Measurements from ENCODE around the gene SGCA. TPM values are rescaled to one million over a fixed set of nuclear protein-coding genes. Genes with fewer than 3 reads are reported as not detected.

SGCA gene
- total and polyA plus RNA-seq, 10 of the 15 experiments (the other 5 are each of a cell fraction or from before 2014, with no cell fraction given), result 0.13 to 2.2 (median 0.50) TPM; not detected in 2

DNA sequence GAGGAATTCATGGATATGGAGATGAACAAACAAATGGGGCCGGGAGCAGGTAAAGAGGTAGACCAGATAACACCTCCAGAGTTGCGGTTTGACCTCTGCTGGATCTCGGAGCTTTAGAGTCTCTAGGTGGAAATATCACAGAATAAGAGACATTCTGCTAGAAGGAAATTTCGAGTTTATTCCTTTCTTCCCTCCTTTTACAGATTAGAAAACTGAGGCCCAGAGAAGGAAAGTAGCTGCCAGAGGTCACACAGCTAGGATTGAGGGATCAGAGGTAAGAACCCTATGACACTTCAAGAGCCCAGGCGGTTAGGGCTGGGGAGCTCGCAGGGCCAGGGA, 43.3 kb downstream of the SGCA start:
- no TSS peak for BruUV-seq (replicated peaks)
- Histone ChIP-seq H3K4me1 (ENCODE audit: control insufficient read depth, insufficient read depth, low read length) (peaks cover 12% of the 10 kb centered on the region), H3K4me2 (ENCODE audit: control insufficient read depth, insufficient read depth) (no peak overlapping the region), H3K9me3 (replicated peaks; ENCODE audit: control insufficient read depth, insufficient read depth, low read length) (no peaks in the 10 kb centered on the region), H3K36me3 (ENCODE audit: control insufficient read depth in 2 of 2, insufficient read depth in 2 of 2, low read length in 1 of 2) (no peaks in the 10 kb centered on the region), H3K4me3 (no peak overlapping the region), H2AFZ (ENCODE audit: control insufficient read depth, low read depth, low read length) (no peak overlapping the region), H3K27me3 (replicated peaks in 1 of 2; ENCODE audit: control insufficient read depth in 2 of 2, insufficient read depth in 2 of 2, low read length in 1 of 2) (peaks cover 6% of the 10 kb centered on the region in 2 experiments; a peak in 2 of 4 replicates), H3K79me2 (ENCODE audit: control insufficient read depth, insufficient read depth, low read length) (no peaks in the 10 kb centered on the region), H3K27ac (ENCODE audit: control insufficient read depth, insufficient read depth) (no peak overlapping the region), H4K20me1 (ENCODE audit: control insufficient read depth, insufficient read depth) (no peaks in the 10 kb centered on the region), H3K9ac (ENCODE audit: control insufficient read depth, insufficient read depth, low read length) (no peak overlapping the region)
- FAIRE-seq, result no peak
- TF ChIP-seq TARDBP (IDR thresholded peaks at IDR 0.05; ENCODE audit: borderline replicate concordance) (no peak), BCL11A (IDR thresholded peaks at IDR 0.05; ENCODE audit: low read depth, low read length) (no peak), TCF12 (IDR thresholded peaks at IDR 0.05; ENCODE audit: low read depth, low read length) (no peak), CBFB (IDR thresholded peaks at IDR 0.05; ENCODE audit: low read depth) (no peak), WRNIP1 (IDR thresholded peaks at IDR 0.05; ENCODE audit: borderline replicate concordance, low read depth, low read length) (no peak), GABPA (IDR thresholded peaks at IDR 0.05; ENCODE audit: low read depth) (no peak), NRF1 (conservative IDR thresholded peaks at IDR 0.05; ENCODE audit: low read depth, low read length) (no peak), SIN3A (IDR thresholded peaks at IDR 0.05; ENCODE audit: low read depth, low read length) (no peak), MYC (IDR thresholded peaks at IDR 0.05; ENCODE audit: insufficient read depth, insufficient read length, insufficient replicate concordance, low read length, severe bottlenecking) (no peak), MYB (IDR thresholded peaks at IDR 0.05; ENCODE audit: borderline replicate concordance, low read depth, low read length) (no peak), KDM1A (IDR thresholded peaks at IDR 0.05; ENCODE audit: borderline replicate concordance) (no peak), HDAC2 (IDR thresholded peaks at IDR 0.05) (no peak), YBX1 (IDR thresholded peaks at IDR 0.05) (no peak)
- TF ChIP-seq, protein P1, sequence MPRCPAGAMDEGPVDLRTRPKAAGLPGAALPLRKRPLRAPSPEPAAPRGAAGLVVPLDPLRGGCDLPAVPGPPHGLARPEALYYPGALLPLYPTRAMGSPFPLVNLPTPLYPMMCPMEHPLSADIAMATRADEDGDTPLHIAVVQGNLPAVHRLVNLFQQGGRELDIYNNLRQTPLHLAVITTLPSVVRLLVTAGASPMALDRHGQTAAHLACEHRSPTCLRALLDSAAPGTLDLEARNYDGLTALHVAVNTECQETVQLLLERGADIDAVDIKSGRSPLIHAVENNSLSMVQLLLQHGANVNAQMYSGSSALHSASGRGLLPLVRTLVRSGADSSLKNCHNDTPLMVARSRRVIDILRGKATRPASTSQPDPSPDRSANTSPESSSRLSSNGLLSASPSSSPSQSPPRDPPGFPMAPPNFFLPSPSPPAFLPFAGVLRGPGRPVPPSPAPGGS (IDR thresholded peaks at IDR 0.05; ENCODE audit: borderline replicate concordance, insufficient read depth, low read depth, low read length, poor library complexity, severe bottlenecking), result no peak
- TF ChIP-seq, protein P2, sequence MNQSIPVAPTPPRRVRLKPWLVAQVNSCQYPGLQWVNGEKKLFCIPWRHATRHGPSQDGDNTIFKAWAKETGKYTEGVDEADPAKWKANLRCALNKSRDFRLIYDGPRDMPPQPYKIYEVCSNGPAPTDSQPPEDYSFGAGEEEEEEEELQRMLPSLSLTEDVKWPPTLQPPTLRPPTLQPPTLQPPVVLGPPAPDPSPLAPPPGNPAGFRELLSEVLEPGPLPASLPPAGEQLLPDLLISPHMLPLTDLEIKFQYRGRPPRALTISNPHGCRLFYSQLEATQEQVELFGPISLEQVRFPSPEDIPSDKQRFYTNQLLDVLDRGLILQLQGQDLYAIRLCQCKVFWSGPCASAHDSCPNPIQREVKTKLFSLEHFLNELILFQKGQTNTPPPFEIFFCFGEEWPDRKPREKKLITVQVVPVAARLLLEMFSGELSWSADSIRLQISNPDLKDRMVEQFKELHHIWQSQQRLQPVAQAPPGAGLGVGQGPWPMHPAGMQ (IDR thresholded peaks at IDR 0.05; ENCODE audit: borderline replicate concordance), result no peak
- TF ChIP-seq, protein P3, sequence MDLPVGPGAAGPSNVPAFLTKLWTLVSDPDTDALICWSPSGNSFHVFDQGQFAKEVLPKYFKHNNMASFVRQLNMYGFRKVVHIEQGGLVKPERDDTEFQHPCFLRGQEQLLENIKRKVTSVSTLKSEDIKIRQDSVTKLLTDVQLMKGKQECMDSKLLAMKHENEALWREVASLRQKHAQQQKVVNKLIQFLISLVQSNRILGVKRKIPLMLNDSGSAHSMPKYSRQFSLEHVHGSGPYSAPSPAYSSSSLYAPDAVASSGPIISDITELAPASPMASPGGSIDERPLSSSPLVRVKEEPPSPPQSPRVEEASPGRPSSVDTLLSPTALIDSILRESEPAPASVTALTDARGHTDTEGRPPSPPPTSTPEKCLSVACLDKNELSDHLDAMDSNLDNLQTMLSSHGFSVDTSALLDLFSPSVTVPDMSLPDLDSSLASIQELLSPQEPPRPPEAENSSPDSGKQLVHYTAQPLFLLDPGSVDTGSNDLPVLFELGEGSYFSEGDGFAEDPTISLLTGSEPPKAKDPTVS (IDR thresholded peaks at IDR 0.05; ENCODE audit: low read depth, low read length), result no peak
- TF ChIP-seq, protein P4, sequence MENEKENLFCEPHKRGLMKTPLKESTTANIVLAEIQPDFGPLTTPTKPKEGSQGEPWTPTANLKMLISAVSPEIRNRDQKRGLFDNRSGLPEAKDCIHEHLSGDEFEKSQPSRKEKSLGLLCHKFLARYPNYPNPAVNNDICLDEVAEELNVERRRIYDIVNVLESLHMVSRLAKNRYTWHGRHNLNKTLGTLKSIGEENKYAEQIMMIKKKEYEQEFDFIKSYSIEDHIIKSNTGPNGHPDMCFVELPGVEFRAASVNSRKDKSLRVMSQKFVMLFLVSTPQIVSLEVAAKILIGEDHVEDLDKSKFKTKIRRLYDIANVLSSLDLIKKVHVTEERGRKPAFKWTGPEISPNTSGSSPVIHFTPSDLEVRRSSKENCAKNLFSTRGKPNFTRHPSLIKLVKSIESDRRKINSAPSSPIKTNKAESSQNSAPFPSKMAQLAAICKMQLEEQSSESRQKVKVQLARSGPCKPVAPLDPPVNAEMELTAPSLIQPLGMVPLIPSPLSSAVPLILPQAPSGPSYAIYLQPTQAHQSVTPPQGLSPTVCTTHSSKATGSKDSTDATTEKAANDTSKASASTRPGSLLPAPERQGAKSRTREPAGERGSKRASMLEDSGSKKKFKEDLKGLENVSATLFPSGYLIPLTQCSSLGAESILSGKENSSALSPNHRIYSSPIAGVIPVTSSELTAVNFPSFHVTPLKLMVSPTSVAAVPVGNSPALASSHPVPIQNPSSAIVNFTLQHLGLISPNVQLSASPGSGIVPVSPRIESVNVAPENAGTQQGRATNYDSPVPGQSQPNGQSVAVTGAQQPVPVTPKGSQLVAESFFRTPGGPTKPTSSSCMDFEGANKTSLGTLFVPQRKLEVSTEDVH (IDR thresholded peaks at IDR 0.05; ENCODE audit: low read depth, partially characterized antibody), result no peak
- intact Hi-C loops (cut with micrococcal nuclease; ENCODE audit: unreplicated experiment) (no loop called here), in situ Hi-C loops (cut with MboI) (loop anchor here (5.0 kb wide), 1 partner anchor 63 kb away; the partner anchor contains the start of gene TMEM92)
- ChIA-PET SMC1A (ENCODE audit: uncharacterized antibody, unreplicated experiment) (interaction anchor here (1.0 kb wide), 1 partner anchor 82 kb away, joined by 3 read pairs; no protein-coding TSS in a partner anchor), RAD21 (ENCODE audit: unreplicated experiment) (interaction anchor here (1.6 to 2.5 kb wide), 2 partner anchors 9 to 65 kb away, joined by 4 to 9 read pairs; partner anchors contain the start of genes COL1A1 and TMEM92), CTCF (interaction anchor here (5.9 kb wide), 1 partner anchor 8 kb away, joined by 68 read pairs; the partner anchor contains the start of gene COL1A1), POLR2A (no interaction called here)
- 31% methylated on average over 6 of the region's 6 CpGs for whole genome bisulfite sequencing (ENCODE audit: insufficient coverage, insufficient replicate concordance, low lambda C conversion rate, missing lambda C conversion rate)
- no peak for ATAC-seq
- no peak for DNase-seq (ENCODE audit: low read depth, low spot score)

Measured in GM12878 (cell line).